ENCODE results near the gene LIN28B. TPM values are rescaled to one million over a fixed set of nuclear protein-coding genes. Genes with fewer than 3 reads are reported as not detected.
"Not testable (repeated sequence)": the region's sequence is repeated elsewhere in the genome, so short reads cannot be mapped to it uniquely, and the experiment has no call there.

LIN28B gene
- total RNA-seq, 2 experiments from 2014 or later = not detected

- DNase-seq = no peak
- CTCF ChIA-PET = no interaction called here
- ATAC-seq = no peak
- no peak overlapping the region for H3K4me3 Mint-ChIP-seq
- H3K27me3 Mint-ChIP-seq = peaks cover 43% of the 10 kb centered on the region
- H3K27ac Mint-ChIP-seq = no peak overlapping the region
- H3K36me3 Mint-ChIP-seq = peaks cover 2% of the 10 kb centered on the region
- H3K9me3 Mint-ChIP-seq (ENCODE audit: low read depth) = no peaks in the 10 kb centered on the region
- peaks cover 2% of the 10 kb centered on the region for H3K4me1 Mint-ChIP-seq
These were observed 7.7 kb upstream of the LIN28B start for GRCh38 chr6:104949206-104949605.

GRCh38 chr6:104951677-104952076 is 5.2 kb upstream of the LIN28B start:
- DNase-seq (no peak), ATAC-seq (no peak)
- CTCF ChIA-PET = no interaction called here
- Mint-ChIP-seq H3K27ac (no peak overlapping the region), H3K4me3 (no peak overlapping the region), H3K4me1 (peaks cover 3% of the 10 kb centered on the region), H3K9me3 (ENCODE audit: low read depth) (no peaks in the 10 kb centered on the region), H3K36me3 (peaks cover 2% of the 10 kb centered on the region), H3K27me3 (peaks cover 60% of the 10 kb centered on the region)

- Mint-ChIP-seq H3K4me1 (peaks cover 9% of the 10 kb centered on the region), H3K27me3 (peaks cover 70% of the 10 kb centered on the region), H3K9me3 (ENCODE audit: low read depth) (no peaks in the 10 kb centered on the region), H3K27ac (no peak overlapping the region), H3K36me3 (peaks cover 4% of the 10 kb centered on the region), H3K4me3 (no peak overlapping the region)
- DNase-seq = no peak
- CTCF ChIA-PET = no interaction called here
- no peak for ATAC-seq
These were observed 4.0 kb upstream of the LIN28B start for GRCh38 chr6:104952911-104953399.

- peaks cover 76% of the 10 kb centered on the region for H3K27me3 Mint-ChIP-seq
- H3K9me3 Mint-ChIP-seq (ENCODE audit: low read depth); H3K4me1 Mint-ChIP-seq; H3K4me3 Mint-ChIP-seq; ATAC-seq; H3K36me3 Mint-ChIP-seq; DNase-seq; H3K27ac Mint-ChIP-seq: not testable (repeated sequence)
- CTCF ChIA-PET = interaction anchor here (1.4 kb wide), 1 partner anchor 124 kb away, joined by 3 read pairs; no protein-coding TSS in a partner anchor
These were observed 3.3 kb upstream of the LIN28B start for GRCh38 chr6:104953400-104954189.

GRCh38 chr6:104954190-104954797 is 2.6 kb upstream of the LIN28B start:
- CTCF ChIA-PET = interaction anchor here (1.4 kb wide), 1 partner anchor 123 kb away, joined by 3 read pairs; no protein-coding TSS in a partner anchor

GRCh38 chr6:104955491-104955890 is 1.4 kb upstream of the LIN28B start:
- no peak overlapping the region for H3K4me3 Mint-ChIP-seq
- ATAC-seq = no peak

More at GRCh38 chr6:104954190-104954797, 2.6 kb upstream of the LIN28B start:
- Mint-ChIP-seq H3K27ac (no peak overlapping the region), H3K36me3 (peaks cover 4% of the 10 kb centered on the region), H3K9me3 (ENCODE audit: low read depth) (no peaks in the 10 kb centered on the region), H3K4me1 (peaks cover 9% of the 10 kb centered on the region), H3K27me3 (peaks cover 77% of the 10 kb centered on the region), H3K4me3 (no peak overlapping the region)
- DNase-seq = no peak
- ATAC-seq = no peak

GRCh38 chr6:104955927-104956730 is 778 bp upstream of the LIN28B start:
- peaks cover 4% of the 10 kb centered on the region for H3K36me3 Mint-ChIP-seq
- H3K27me3 Mint-ChIP-seq = peaks cover 74% of the 10 kb centered on the region
- DNase-seq (no peak), ATAC-seq (no peak)
- CTCF ChIA-PET = no interaction called here
- no peaks in the 10 kb centered on the region for H3K9me3 Mint-ChIP-seq (ENCODE audit: low read depth)
- no peak overlapping the region for H3K27ac Mint-ChIP-seq
- peaks cover 9% of the 10 kb centered on the region for H3K4me1 Mint-ChIP-seq
- no peak overlapping the region for H3K4me3 Mint-ChIP-seq

More at GRCh38 chr6:104955491-104955890, 1.4 kb upstream of the LIN28B start:
- H3K27me3 Mint-ChIP-seq = peaks cover 77% of the 10 kb centered on the region
- peaks cover 9% of the 10 kb centered on the region for H3K4me1 Mint-ChIP-seq
- no peak for DNase-seq
- H3K36me3 Mint-ChIP-seq = peaks cover 4% of the 10 kb centered on the region
- no peak overlapping the region for H3K27ac Mint-ChIP-seq
- CTCF ChIA-PET = no interaction called here
- H3K9me3 Mint-ChIP-seq (ENCODE audit: low read depth) = no peaks in the 10 kb centered on the region

GRCh38 chr6:104957301-104958177 is 632 bp downstream of the LIN28B start:
- ATAC-seq (no peak), DNase-seq (no peak)
- CTCF ChIA-PET = no interaction called here
- Mint-ChIP-seq H3K4me1 (peaks cover 9% of the 10 kb centered on the region), H3K4me3 (peak overlapping the region; percentile 41), H3K9me3 (ENCODE audit: low read depth) (no peaks in the 10 kb centered on the region), H3K27ac (no peak overlapping the region), H3K27me3 (peaks cover 64% of the 10 kb centered on the region), H3K36me3 (peaks cover 4% of the 10 kb centered on the region)

- CTCF ChIA-PET = no interaction called here
- Mint-ChIP-seq H3K9me3 (ENCODE audit: low read depth) (no peaks in the 10 kb centered on the region), H3K36me3 (peaks cover 3% of the 10 kb centered on the region), H3K4me1 (peaks cover 9% of the 10 kb centered on the region), H3K27me3 (peaks cover 56% of the 10 kb centered on the region), H3K4me3 (no peak overlapping the region), H3K27ac (no peak overlapping the region)
- ATAC-seq (no peak), DNase-seq (no peak)
These were observed 1.5 kb downstream of the LIN28B start for GRCh38 chr6:104958178-104959025.

- no peak for DNase-seq
- H3K9me3 Mint-ChIP-seq (ENCODE audit: low read depth) = no peaks in the 10 kb centered on the region
- CTCF ChIA-PET = no interaction called here
- no peak overlapping the region for H3K27ac Mint-ChIP-seq
- ATAC-seq = no peak
- no peak overlapping the region for H3K4me3 Mint-ChIP-seq
- peaks cover 2% of the 10 kb centered on the region for H3K36me3 Mint-ChIP-seq
- H3K27me3 Mint-ChIP-seq = peaks cover 50% of the 10 kb centered on the region
- peaks cover 7% of the 10 kb centered on the region for H3K4me1 Mint-ChIP-seq
These were observed 2.3 kb downstream of the LIN28B start for GRCh38 chr6:104959026-104959858.

GRCh38 chr6:104969108-104969507 is 12.2 kb downstream of the LIN28B start:
- no peak overlapping the region for H3K27ac Mint-ChIP-seq
- no peaks in the 10 kb centered on the region for H3K9me3 Mint-ChIP-seq (ENCODE audit: low read depth)
- DNase-seq (no peak), ATAC-seq (no peak)
- no peaks in the 10 kb centered on the region for H3K36me3 Mint-ChIP-seq
- no peaks in the 10 kb centered on the region for H3K4me1 Mint-ChIP-seq
- H3K4me3 Mint-ChIP-seq = no peak overlapping the region
- CTCF ChIA-PET = no interaction called here
- peaks cover 3% of the 10 kb centered on the region for H3K27me3 Mint-ChIP-seq

Data from activated CD8-positive, alpha-beta memory T cell treated with anti-CD3 and anti-CD28 coated beads, Interleukin-2, amount 10 ng/mL, durations not matched to agents 7 days and 5 days (primary cell).